ENCODE data around the gene TBK1. TPM values are rescaled to one million over a fixed set of nuclear protein-coding genes. Genes with fewer than 3 reads are reported as not detected.

The TBK1 gene
- total RNA-seq, 1 experiment from 2014 or later = 33.8 TPM

DNA sequence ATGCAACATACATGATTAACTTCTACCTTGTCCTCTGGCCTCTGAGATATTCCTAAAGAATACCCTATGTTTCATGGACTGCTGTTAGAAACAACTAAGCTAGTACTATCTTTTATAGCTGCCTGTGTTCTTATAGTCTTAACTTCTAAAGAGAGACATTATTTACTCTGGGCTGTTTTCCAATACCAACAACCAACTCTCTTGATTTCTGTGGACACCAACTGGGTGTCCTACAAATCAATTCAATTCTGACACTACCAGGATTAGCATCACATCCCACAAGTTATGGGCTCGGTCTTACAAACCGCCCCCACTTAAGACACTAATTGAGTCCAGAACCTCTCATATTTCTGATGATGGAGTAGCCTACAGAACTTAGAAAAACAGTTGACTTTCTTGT lies 39.5 kb upstream of the TBK1 start:
- Histone ChIP-seq H3K27me3 (replicated peaks; ENCODE audit: insufficient read depth, low read depth, low read length, poor library complexity) (no peaks in the 10 kb centered on the region), H3K9me3 (ENCODE audit: low read depth, low read length, poor library complexity, severe bottlenecking) (no peaks in the 10 kb centered on the region), H3K36me3 (ENCODE audit: insufficient read depth, low read length, poor library complexity, severe bottlenecking) (peaks cover 83% of the 10 kb centered on the region), H3K4me1 (ENCODE audit: insufficient read depth, low read length, poor library complexity, severe bottlenecking) (peaks cover 14% of the 10 kb centered on the region), H3K27ac (ENCODE audit: low read depth, low read length, poor library complexity, severe bottlenecking) (no peak overlapping the region), H3K4me3 (ENCODE audit: low read depth, low read length, poor library complexity, severe bottlenecking) (no peak overlapping the region)
- ChIA-PET CTCF (no interaction called here), POLR2A (ENCODE audit: low non-redundant PET) (no interaction called here)
- DNase-seq (ENCODE audit: low spot score) = no peak
- no TSS peak for BruUV-seq (replicated peaks)
- TF ChIP-seq CTCF (conservative IDR thresholded peaks at IDR 0.05; ENCODE audit: low read depth, low read length) = no peak
- TF ChIP-seq EZH2 (IDR thresholded peaks at IDR 0.05; ENCODE audit: borderline replicate concordance, low read depth, low read length, poor library complexity, severe bottlenecking) = no peak
- intact Hi-C loops (cut with micrococcal nuclease; ENCODE audit: unreplicated experiment) = loop anchor here (5.0 kb wide), 1 partner anchor 35 kb away; no protein-coding TSS in a partner anchor

DNA sequence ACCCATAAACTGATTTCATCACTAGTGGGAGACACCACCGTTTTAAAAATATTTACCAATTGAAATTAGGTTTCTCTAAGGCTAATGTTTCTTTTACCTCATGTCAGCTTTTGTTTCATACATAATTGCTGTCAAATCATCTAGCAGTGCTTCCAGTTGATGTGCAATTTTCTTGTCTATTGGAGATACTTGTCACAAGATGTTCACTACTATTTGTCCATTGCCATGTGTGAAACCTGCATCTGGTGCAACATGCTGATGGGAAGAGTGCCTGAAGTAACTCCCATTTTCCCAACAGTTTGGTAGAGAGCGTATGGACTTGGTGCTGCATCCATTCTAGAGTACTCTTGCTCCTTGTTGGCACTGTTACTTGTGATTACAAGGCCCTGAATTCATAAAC lies 38.0 kb upstream of the TBK1 start:
- POLR2A ChIA-PET (ENCODE audit: low non-redundant PET) = no interaction called here
- no TSS peak for BruUV-seq (replicated peaks)
- peaks cover 95% of the 10 kb centered on the region for H3K36me3 ChIP-seq (ENCODE audit: insufficient read depth, low read length, poor library complexity, severe bottlenecking)

GRCh38 chr12:64418209-64418608 lies 33.7 kb upstream of the TBK1 start:
- Histone ChIP-seq H3K27ac (ENCODE audit: low read depth, low read length, poor library complexity, severe bottlenecking) (no peak overlapping the region), H3K36me3 (ENCODE audit: insufficient read depth, low read length, poor library complexity, severe bottlenecking) (peaks cover 96% of the 10 kb centered on the region), H3K4me3 (ENCODE audit: low read depth, low read length, poor library complexity, severe bottlenecking) (no peak overlapping the region), H3K27me3 (replicated peaks; ENCODE audit: insufficient read depth, low read depth, low read length, poor library complexity) (no peaks in the 10 kb centered on the region), H3K4me1 (ENCODE audit: insufficient read depth, low read length, poor library complexity, severe bottlenecking) (no peaks in the 10 kb centered on the region), H3K9me3 (ENCODE audit: low read depth, low read length, poor library complexity, severe bottlenecking) (no peaks in the 10 kb centered on the region)
- POLR2A ChIA-PET (ENCODE audit: low non-redundant PET) = no interaction called here
- CTCF ChIA-PET = no interaction called here
- no peak for DNase-seq (ENCODE audit: low spot score)
- TF ChIP-seq CTCF (conservative IDR thresholded peaks at IDR 0.05; ENCODE audit: low read depth, low read length) (no peak), EZH2 (IDR thresholded peaks at IDR 0.05; ENCODE audit: borderline replicate concordance, low read depth, low read length, poor library complexity, severe bottlenecking) (no peak)
- no TSS peak for BruUV-seq (replicated peaks)
- intact Hi-C loops (cut with micrococcal nuclease; ENCODE audit: unreplicated experiment) = no loop called here

More for the DNA sequence above, 38.0 kb upstream of the TBK1 start:
- H3K27me3 ChIP-seq (replicated peaks; ENCODE audit: insufficient read depth, low read depth, low read length, poor library complexity) = no peaks in the 10 kb centered on the region
- no peak for DNase-seq (ENCODE audit: low spot score)
- no peaks in the 10 kb centered on the region for H3K9me3 ChIP-seq (ENCODE audit: low read depth, low read length, poor library complexity, severe bottlenecking)
- H3K4me1 ChIP-seq (ENCODE audit: insufficient read depth, low read length, poor library complexity, severe bottlenecking) = peaks cover under 1% of the 10 kb centered on the region
- intact Hi-C loops (cut with micrococcal nuclease; ENCODE audit: unreplicated experiment) = loop anchor here (5.0 kb wide), 1 partner anchor 33 kb away; no protein-coding TSS in a partner anchor
- CTCF ChIA-PET = no interaction called here
- no peak for TF ChIP-seq EZH2 (IDR thresholded peaks at IDR 0.05; ENCODE audit: borderline replicate concordance, low read depth, low read length, poor library complexity, severe bottlenecking)
- H3K4me3 ChIP-seq (ENCODE audit: low read depth, low read length, poor library complexity, severe bottlenecking) = no peak overlapping the region
- H3K27ac ChIP-seq (ENCODE audit: low read depth, low read length, poor library complexity, severe bottlenecking) = no peak overlapping the region

- Histone ChIP-seq H3K36me3 (ENCODE audit: insufficient read depth, low read length, poor library complexity, severe bottlenecking) (peaks cover 97% of the 10 kb centered on the region), H3K4me3 (ENCODE audit: low read depth, low read length, poor library complexity, severe bottlenecking) (no peak overlapping the region), H3K27me3 (replicated peaks; ENCODE audit: insufficient read depth, low read depth, low read length, poor library complexity) (no peaks in the 10 kb centered on the region), H3K4me1 (ENCODE audit: insufficient read depth, low read length, poor library complexity, severe bottlenecking) (no peaks in the 10 kb centered on the region), H3K9me3 (ENCODE audit: low read depth, low read length, poor library complexity, severe bottlenecking) (no peaks in the 10 kb centered on the region), H3K27ac (ENCODE audit: low read depth, low read length, poor library complexity, severe bottlenecking) (no peak overlapping the region)
- DNase-seq (ENCODE audit: low spot score) = no peak
- intact Hi-C loops (cut with micrococcal nuclease; ENCODE audit: unreplicated experiment) = loop anchor here (5.0 kb wide), 1 partner anchor 83 kb away; no protein-coding TSS in a partner anchor
- ChIA-PET POLR2A (ENCODE audit: low non-redundant PET) (no interaction called here), CTCF (no interaction called here)
- TF ChIP-seq CTCF (conservative IDR thresholded peaks at IDR 0.05; ENCODE audit: low read depth, low read length) = no peak
- no peak for TF ChIP-seq EZH2 (IDR thresholded peaks at IDR 0.05; ENCODE audit: borderline replicate concordance, low read depth, low read length, poor library complexity, severe bottlenecking)
- no TSS peak for BruUV-seq (replicated peaks)
Observed at GRCh38 chr12:64419696-64420095, 32.2 kb upstream of the TBK1 start.
